Astrocyte (in vitro differentiated cells and primary cell): ENCODE measurements around the gene INPP4B. TPM values are rescaled to one million over a fixed set of nuclear protein-coding genes. Genes with fewer than 3 reads are reported as not detected.

ENCODE experiments used
- DNase-seq: peaks from one replicate; pipeline ENCODE4 v3.0.0-alpha.2; 2010; ENCODE audit warnings: low read depth
- FAIRE-seq: peaks from 2 replicates; lab custom pipeline; 2011; peaks lifted over from hg19 to GRCh38; lab: Jason Lieb, UNC
- H2AFZ ChIP-seq: 2 replicates; pipeline ENCODE4 v1.6.0; 2012; ENCODE audit warnings: low read depth, low read length, inconsistent platforms
- H3K27ac ChIP-seq: 2 replicates; pipeline ENCODE4 v1.5.1; 2011; ENCODE audit warnings: low read depth, low read length, inconsistent platforms
- H3K27me3 ChIP-seq: 2 replicates; pipeline ENCODE4 v1.6.0; 2011; ENCODE audit warnings: low read length, inconsistent platforms; ENCODE audit not compliant: insufficient read depth
- H3K36me3 ChIP-seq: 2 replicates; pipeline ENCODE4 v1.5.1; 2011; ENCODE audit warnings: low read length, inconsistent platforms; ENCODE audit not compliant: insufficient read depth
- H3K4me1 ChIP-seq: 2 replicates; pipeline ENCODE4 v1.5.1; 2011; ENCODE audit warnings: low read length, inconsistent platforms; ENCODE audit not compliant: insufficient read depth
- H3K4me2 ChIP-seq: 2 replicates; pipeline ENCODE4 v1.6.0; 2012; ENCODE audit warnings: low read length, inconsistent platforms
- H3K4me3 ChIP-seq: 2 replicates; pipeline ENCODE4 v1.5.1; 2011; ENCODE audit warnings: low read depth, mild to moderate bottlenecking, low read length, inconsistent platforms; ENCODE audit not compliant: insufficient read depth
- H3K79me2 ChIP-seq: 2 replicates; pipeline ENCODE4 v1.6.0; 2012; ENCODE audit warnings: mild to moderate bottlenecking, low read length, inconsistent platforms; ENCODE audit not compliant: insufficient read depth
- H3K9ac ChIP-seq: 2 replicates; pipeline ENCODE4 v1.6.0; 2012; ENCODE audit warnings: mild to moderate bottlenecking, low read length, inconsistent platforms
- H3K9me3 ChIP-seq: 2 replicates; pipeline ENCODE4 v1.5.1; 2012; ENCODE audit warnings: low read depth, mild to moderate bottlenecking, low read length, inconsistent platforms; ENCODE audit not compliant: insufficient read depth
- H4K20me1 ChIP-seq: 2 replicates; pipeline ENCODE4 v1.6.0; 2012; ENCODE audit warnings: low read length, inconsistent platforms; ENCODE audit not compliant: insufficient read depth
- H3K27ac Mint-ChIP-seq: one replicate; pipeline ENCODE4 v1.8.0; 2021; ENCODE audit warnings: mild to moderate bottlenecking, mixed read lengths; ENCODE audit not compliant: unreplicated experiment
- H3K27me3 Mint-ChIP-seq: one replicate; pipeline ENCODE4 v1.8.0; 2021; ENCODE audit warnings: low read depth, mixed read lengths; ENCODE audit not compliant: unreplicated experiment
- H3K36me3 Mint-ChIP-seq: one replicate; pipeline ENCODE4 v1.8.0; 2021; ENCODE audit warnings: low read depth, mixed read lengths; ENCODE audit not compliant: unreplicated experiment
- H3K4me1 Mint-ChIP-seq: one replicate; pipeline ENCODE4 v1.8.0; 2021; ENCODE audit warnings: low read depth, mixed read lengths; ENCODE audit not compliant: unreplicated experiment
- H3K4me3 Mint-ChIP-seq: one replicate; pipeline ENCODE4 v1.8.0; 2021; ENCODE audit warnings: mild to moderate bottlenecking, moderate library complexity, mixed read lengths; ENCODE audit not compliant: unreplicated experiment
- H3K9me3 Mint-ChIP-seq: one replicate; pipeline ENCODE4 v1.8.0; 2021; ENCODE audit warnings: mild to moderate bottlenecking, mixed read lengths; ENCODE audit not compliant: unreplicated experiment
- CTCF ChIP-seq: IDR thresholded peaks from 2 replicates; pipeline ENCODE4 v1.5.1; 2011; ENCODE audit warnings: low read depth, mild to moderate bottlenecking, inconsistent platforms, low read length, moderate library complexity; ENCODE audit not compliant: insufficient read depth
- EZH2 ChIP-seq: IDR thresholded peaks from 2 replicates; pipeline ENCODE4 v1.6.1; 2012; ENCODE audit warnings: mild to moderate bottlenecking, low read length, inconsistent platforms; ENCODE audit not compliant: insufficient read depth
- total RNA-seq: library from RNA; stranded (reverse); gene quantifications from 2 replicates; pipeline ENCODE4 v1.2.1, GENCODE V29; 2021

INPP4B gene
- total RNA-seq, 1 donor from 2014 or later = 2.8 TPM

DNA sequence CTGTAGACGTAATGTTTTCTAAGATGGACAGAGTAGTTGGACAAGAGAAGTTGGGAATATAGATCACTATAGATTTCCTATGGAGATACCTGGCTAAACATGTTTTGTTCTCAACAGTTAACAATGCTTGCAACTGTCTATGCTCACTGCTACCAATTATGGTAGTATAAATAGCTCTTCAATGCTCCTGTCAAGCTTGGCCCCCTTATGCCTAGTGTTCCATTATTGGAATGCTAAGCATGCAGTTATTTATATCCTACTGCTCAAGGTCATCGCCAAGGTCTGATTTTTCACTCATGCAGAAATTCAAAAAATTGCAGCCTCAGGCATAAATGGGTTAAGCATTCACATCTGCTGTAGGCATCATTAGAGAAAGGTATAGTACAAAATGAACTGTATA lies 690.8 kb downstream of the INPP4B start:
- no peaks in the 10 kb centered on the region for H3K79me2 ChIP-seq
- H2AFZ ChIP-seq = no peak overlapping the region
- no peak for TF ChIP-seq CTCF
- TF ChIP-seq EZH2 = no peak
- H3K36me3 Mint-ChIP-seq = no peaks in the 10 kb centered on the region
- no peaks in the 10 kb centered on the region for H3K4me1 ChIP-seq
- H3K4me1 Mint-ChIP-seq = peaks cover 17% of the 10 kb centered on the region
- DNase-seq (peak; percentile 4), FAIRE-seq (no peak)
- H3K9ac ChIP-seq = no peak overlapping the region
- peaks cover 2% of the 10 kb centered on the region for H3K36me3 ChIP-seq
- no peaks in the 10 kb centered on the region for H3K27me3 ChIP-seq
- H3K9me3 Mint-ChIP-seq = no peaks in the 10 kb centered on the region
- H3K27ac Mint-ChIP-seq = no peak overlapping the region
- no peaks in the 10 kb centered on the region for H4K20me1 ChIP-seq
- no peaks in the 10 kb centered on the region for H3K27me3 Mint-ChIP-seq
- H3K27ac ChIP-seq = no peak overlapping the region
- no peaks in the 10 kb centered on the region for H3K9me3 ChIP-seq
- no peak overlapping the region for H3K4me3 Mint-ChIP-seq
- H3K4me2 ChIP-seq = no peak overlapping the region
- no peak overlapping the region for H3K4me3 ChIP-seq

DNA sequence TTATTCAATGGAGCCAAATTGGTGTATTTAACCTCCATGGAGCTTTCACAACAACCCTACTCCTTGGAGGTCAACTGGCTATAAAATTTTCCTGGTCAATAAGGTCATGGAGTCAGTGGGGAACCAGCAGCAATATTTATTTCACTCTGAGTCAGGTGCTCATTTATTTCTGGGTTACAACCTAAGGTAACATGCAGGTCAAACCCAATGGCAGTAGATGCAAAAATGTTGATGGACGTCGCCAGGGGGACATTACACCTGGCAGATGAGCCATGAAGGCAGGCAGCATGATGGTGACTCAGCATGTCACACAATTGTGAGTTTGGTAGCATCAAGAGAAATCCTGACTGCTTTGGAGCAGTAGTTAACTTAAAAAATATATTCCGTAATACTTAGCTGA lies 695.6 kb downstream of the INPP4B start:
- no peaks in the 10 kb centered on the region for H3K9me3 ChIP-seq
- no peak overlapping the region for H3K4me2 ChIP-seq
- H3K79me2 ChIP-seq = no peaks in the 10 kb centered on the region
- no peaks in the 10 kb centered on the region for H3K9me3 Mint-ChIP-seq
- H3K27me3 Mint-ChIP-seq = no peaks in the 10 kb centered on the region
- no peak overlapping the region for H2AFZ ChIP-seq
- no peaks in the 10 kb centered on the region for H3K36me3 Mint-ChIP-seq
- FAIRE-seq (no peak), DNase-seq (no peak)
- H3K36me3 ChIP-seq = no peaks in the 10 kb centered on the region
- peaks cover 8% of the 10 kb centered on the region for H3K4me1 Mint-ChIP-seq
- TF ChIP-seq EZH2 = no peak
- no peak for TF ChIP-seq CTCF
- no peaks in the 10 kb centered on the region for H4K20me1 ChIP-seq
- H3K4me1 ChIP-seq = no peaks in the 10 kb centered on the region
- H3K4me3 ChIP-seq = no peak overlapping the region
- no peak overlapping the region for H3K4me3 Mint-ChIP-seq
- H3K27ac ChIP-seq = no peak overlapping the region
- no peaks in the 10 kb centered on the region for H3K27me3 ChIP-seq
- no peak overlapping the region for H3K27ac Mint-ChIP-seq
- no peak overlapping the region for H3K9ac ChIP-seq

GRCh38 chr4:142144813-142145212 lies 701.3 kb downstream of the INPP4B start:
- H3K4me2 ChIP-seq = no peak overlapping the region
- H3K9me3 ChIP-seq = no peaks in the 10 kb centered on the region
- no peaks in the 10 kb centered on the region for H4K20me1 ChIP-seq
- no peak overlapping the region for H3K9ac ChIP-seq
- no peak overlapping the region for H3K4me3 Mint-ChIP-seq
- H3K9me3 Mint-ChIP-seq = no peaks in the 10 kb centered on the region
- H3K36me3 ChIP-seq = no peaks in the 10 kb centered on the region
- no peak overlapping the region for H3K27ac Mint-ChIP-seq
- no peaks in the 10 kb centered on the region for H3K4me1 Mint-ChIP-seq
- H3K4me3 ChIP-seq = no peak overlapping the region
- TF ChIP-seq EZH2 = no peak
- no peak for TF ChIP-seq CTCF
- DNase-seq (no peak), FAIRE-seq (no peak)
- H3K27ac ChIP-seq = no peak overlapping the region
- H2AFZ ChIP-seq = no peak overlapping the region
- H3K36me3 Mint-ChIP-seq = no peaks in the 10 kb centered on the region
- H3K27me3 Mint-ChIP-seq = no peaks in the 10 kb centered on the region
- no peaks in the 10 kb centered on the region for H3K79me2 ChIP-seq
- H3K4me1 ChIP-seq = no peaks in the 10 kb centered on the region
- no peaks in the 10 kb centered on the region for H3K27me3 ChIP-seq
